NCI-H1092 treated with DMSO at 0.1 percent for 48 hours (cell line): Measurements from ENCODE around the gene DAAM2.

Experiments used
- DNase-seq: peaks from one replicate; lab custom pipeline; 2025; lab: John Stamatoyannopoulos, UW

Gene DAAM2

DNA sequence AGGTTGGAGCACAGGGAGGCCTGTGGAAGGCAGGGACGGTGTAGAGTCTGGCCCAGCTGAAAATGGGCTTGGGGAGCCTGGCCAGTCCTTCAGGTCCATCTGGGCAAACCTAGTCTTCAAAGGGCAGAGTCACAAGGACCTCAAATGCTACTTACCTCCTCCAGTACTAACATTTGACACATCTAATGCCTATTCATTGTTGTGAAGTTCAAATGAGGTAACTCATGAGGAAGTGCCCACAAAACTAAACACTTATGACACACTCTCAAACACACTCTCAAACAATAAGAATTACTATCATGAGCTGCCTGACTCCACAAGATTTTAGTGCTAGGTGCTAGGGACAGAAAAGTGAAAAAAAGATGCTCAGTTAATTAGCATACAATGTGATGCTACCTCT lies 27.1 kb downstream of the DAAM2 start:
- DNase-seq = no peak

- no peak for DNase-seq
These were observed 27.5 kb downstream of the DAAM2 start for GRCh38 chr6:39819676-39820075.

DNA sequence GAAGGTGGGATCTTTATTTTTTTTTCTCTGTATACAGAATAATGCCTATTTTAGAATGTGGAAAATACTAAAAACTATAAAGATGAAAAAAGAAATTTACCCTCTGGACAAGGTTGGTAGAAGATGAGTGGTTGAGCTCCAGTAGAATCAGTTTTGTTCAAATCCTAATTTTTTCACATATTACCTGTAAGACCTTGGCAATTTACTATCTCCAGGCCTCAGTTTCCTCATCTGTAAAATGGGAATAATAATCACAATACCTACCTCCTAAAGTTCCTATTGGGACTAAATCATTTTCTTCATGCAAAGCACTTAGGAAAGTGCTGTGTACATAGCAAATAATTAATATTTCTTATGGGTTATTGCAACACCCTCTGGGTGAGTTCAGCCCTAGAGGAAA lies 28.4 kb downstream of the DAAM2 start:
- no peak for DNase-seq

- DNase-seq = no peak
These were observed 29.0 kb downstream of the DAAM2 start for GRCh38 chr6:39821046-39821740.

GRCh38 chr6:39821742-39822532 lies 29.8 kb downstream of the DAAM2 start:
- DNase-seq = no peak

DNA sequence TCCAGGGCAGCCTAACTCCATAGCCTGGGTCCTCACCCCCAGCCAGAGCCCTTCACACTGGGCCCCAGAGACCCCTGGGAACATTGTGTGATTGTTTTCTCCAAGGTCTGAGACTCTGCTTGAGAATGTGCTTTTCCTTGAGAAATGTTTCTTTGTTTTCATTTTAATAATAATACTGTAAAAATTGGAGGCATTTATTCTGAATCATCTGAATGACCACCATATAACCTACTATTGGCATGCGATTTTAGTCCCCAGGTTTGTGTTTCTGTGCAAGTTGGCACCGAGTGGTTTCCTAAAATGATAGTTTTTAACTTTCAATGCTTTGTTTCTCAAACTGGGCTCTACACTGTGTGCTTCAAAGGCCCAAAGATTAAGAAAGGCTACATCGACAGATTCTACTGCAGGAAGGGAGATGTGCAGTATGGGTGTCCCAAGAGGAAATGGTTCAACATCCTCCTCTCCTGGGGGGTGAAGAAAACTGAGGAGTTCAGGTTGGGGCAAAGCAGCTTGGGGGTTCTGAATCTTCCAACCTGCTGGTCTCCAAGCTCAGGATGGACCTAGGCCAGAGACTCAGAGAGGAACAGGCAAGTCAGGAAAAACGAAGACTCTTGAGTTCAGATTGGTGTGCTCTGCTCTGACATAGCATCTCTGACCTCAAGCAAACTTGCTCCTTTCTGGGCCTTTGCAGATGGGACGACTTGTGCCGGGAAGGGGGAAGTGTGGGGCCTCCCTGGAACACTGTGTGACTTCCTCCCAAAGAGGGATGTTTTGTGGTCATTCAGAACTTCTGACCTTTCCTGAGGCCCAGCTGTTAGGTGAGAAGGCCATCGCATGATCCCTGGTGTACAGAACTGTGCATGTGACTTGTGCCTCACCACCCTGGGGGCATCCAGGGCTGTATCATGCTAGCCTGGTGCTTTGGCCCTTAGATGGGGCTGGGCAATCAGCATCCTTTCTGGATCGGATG lies 31.0 kb downstream of the DAAM2 start:
- DNase-seq = no peak

- DNase-seq = peak; percentile 22
These were observed 32.1 kb downstream of the DAAM2 start for GRCh38 chr6:39824030-39824926.

- no peak for DNase-seq
These were observed 37.2 kb downstream of the DAAM2 start for GRCh38 chr6:39829331-39829730.

- no peak for DNase-seq
These were observed 38.3 kb downstream of the DAAM2 start for GRCh38 chr6:39830444-39830843.

DNA sequence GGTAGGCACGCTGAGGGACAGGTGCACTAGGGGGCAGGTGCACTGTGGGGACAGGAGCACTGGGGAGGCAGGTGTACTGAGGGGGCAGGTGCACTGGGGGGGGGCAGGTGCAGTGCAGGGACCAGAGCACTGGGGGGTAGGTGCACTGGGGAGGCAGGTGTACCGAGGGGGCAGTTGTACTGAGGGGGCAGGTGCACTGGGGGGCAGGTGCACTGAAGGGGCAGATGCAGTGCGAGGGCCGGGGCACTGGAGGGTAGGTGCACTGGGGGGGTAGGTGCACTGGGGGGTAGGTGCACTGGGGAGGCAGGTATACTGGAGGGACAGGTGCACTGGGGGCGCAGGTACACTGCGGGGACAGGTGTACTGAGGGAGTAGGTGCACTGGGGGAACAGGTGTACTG lies 39.5 kb downstream of the DAAM2 start:
- no peak for DNase-seq

- DNase-seq = no peak
These were observed 42.1 kb downstream of the DAAM2 start for GRCh38 chr6:39834278-39834677.

DNA sequence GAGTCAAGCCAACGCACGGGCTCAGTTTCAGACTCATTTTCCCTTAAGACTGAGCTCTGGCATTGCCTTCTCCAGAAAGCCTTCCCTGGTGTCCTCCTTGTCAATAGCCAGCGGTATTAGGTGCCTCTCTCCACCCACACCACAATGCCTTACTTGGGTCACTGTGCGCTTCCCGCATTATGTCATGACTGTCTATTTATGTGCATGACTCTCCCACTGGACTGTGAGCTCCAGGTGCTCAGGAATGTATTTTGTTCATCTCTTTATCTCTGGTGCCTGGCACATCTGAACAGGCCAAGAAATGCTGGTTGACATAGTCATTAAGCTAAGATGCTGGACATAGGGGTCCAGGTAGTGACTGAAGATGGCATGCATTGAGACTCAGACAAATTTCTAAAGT lies 42.7 kb downstream of the DAAM2 start:
- DNase-seq = no peak

DNA sequence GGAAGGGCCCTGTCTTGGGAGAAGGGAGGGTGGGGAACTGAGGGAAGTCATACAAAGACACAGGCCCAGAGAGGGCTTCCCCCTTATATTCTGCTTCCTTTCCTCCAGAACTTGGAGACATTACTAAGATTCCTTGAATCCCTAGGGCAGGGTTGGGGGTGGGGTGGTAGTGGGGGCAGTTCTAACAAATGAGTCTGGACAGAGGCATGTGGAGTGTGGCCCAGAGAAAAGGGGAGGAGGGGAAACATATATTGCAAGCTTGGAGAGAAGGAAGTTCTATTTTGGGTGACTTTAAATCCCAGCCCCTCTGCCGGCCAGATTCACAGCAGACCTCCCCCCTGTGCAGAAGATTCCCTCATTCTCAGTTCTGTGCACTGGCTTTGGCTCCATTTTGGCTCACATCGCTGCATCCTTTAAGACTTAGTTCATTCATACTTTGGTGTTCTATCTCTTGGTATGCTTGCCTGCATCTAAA lies 43.7 kb downstream of the DAAM2 start:
- DNase-seq = no peak

GRCh38 chr6:39836606-39837005 lies 44.4 kb downstream of the DAAM2 start:
- no peak for DNase-seq

DNA sequence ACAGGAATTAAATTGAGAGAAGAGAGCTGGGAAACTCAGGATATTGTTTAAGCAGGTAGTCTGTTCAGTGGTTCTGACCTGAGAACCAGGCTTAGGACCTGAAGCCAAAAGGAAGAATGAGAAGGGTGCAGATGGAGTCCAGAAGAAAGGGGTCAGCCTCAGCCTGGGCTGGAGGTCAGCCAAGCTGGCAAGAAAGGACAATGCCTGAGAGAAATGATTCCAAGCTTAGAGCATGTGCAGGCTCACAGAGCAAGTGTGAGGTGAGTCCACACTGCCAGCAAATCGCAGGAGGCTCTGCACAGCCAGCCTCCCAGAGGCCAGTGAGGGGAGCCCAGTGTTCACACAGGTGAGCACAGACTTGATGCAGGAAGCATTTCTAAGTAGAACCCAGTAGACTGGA lies 47.3 kb downstream of the DAAM2 start:
- DNase-seq = no peak

DNA sequence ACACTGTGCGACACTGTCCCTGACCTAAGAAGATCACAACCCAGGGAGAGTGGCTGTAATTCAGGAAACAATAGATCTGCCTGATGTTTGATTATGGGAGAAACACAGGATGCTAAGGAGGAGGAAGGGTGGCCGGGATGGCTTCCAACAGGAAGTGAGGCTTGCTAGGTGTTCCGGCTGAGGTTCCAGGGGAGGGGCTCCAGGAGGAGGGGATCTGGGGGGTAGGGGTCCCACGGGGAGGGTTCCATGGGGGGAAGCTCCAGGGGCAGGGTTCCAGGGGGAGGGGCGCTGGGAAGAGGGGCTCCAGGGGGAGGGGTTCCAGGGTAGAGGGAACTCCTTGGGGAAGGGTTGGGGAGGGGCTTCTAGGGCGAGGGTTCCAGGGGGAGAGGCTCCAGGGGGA lies 48.6 kb downstream of the DAAM2 start:
- DNase-seq = no peak

DNA sequence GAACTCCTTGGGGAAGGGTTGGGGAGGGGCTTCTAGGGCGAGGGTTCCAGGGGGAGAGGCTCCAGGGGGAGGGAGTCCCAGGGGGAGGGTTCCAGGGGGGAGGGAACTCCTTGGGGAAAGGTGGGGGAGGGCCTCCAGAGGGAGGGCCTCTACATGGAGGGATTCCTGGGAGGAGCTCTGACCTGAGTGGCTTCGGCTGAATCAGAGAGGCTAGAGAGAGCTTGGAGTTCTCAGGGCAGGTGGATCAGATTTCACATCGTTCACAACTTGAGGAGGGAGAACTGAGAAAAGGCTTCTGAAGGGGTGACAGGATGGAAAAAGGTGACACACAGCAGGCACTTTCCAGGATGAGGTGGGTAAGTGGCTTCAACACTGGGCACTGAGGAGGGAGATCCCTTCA lies 49.1 kb downstream of the DAAM2 start:
- DNase-seq = no peak

DNA sequence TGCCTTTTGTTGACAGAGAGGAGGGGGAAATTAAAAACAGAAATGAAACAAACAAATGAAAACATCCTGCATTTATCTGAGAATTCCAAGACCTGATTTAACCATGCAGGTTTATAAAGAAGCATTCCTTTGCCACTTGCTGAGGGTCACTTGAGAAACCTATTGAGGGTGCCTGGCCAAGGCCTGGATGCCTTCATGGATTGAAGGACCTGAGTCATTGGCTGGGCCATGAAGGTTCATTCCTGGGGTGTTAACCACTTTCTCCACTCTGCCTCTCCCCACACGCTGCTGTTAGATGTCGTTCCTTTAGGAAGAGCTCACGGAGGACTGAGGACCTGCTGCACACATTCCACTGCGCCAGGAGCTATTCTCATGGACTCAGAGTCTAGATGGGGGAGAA lies 49.7 kb downstream of the DAAM2 start:
- DNase-seq = no peak

DNA sequence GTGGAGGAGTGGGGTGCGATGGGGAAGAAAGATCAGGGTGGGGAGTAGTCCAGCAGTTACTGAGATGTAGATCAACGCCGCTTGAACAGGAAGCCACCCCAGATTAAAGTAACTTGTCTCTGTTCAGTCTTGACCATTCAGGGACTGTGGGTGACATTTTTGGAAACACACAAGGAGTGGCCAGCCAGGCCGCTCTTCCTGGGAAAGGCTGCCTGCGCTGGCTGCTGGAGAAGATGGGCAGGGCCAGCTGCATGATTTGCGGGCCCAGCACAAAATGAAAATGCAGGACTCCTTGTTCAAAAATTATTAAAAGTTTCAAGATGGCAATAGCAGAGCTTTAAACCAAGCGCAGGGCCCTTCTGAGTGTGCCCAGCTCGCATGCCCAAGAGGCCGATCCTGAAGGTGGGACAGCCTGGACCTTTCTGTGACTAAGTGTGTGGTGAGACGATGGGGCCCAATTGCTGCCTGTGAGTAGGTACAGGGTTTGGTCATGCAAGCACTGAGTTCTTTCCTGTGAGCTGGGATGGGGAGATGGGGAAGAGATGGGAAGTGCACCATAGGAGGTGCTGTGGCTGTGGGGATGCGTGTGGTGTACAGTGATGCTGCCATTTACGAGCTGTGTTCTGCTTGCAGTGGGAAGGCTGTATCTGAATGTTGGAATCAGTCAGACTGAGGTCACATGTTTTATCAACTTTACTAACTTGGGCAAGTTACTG lies 51.3 kb downstream of the DAAM2 start:
- no peak for DNase-seq

- no peak for DNase-seq
These were observed 52.7 kb downstream of the DAAM2 start for GRCh38 chr6:39844866-39845265.

- no peak for DNase-seq
These were observed 55.0 kb downstream of the DAAM2 start for GRCh38 chr6:39847221-39847620.
